HG03520 (cell line): ENCODE measurements around the gene SYNGR1.

Source experiments
- ATAC-seq: cut with Tn5 transposase; IDR thresholded peaks from one replicate; pipeline ENCODE4 v1.9.1; 2021; ENCODE audit warnings: mild to moderate bottlenecking, moderate library complexity; ENCODE audit not compliant: unreplicated experiment

The SYNGR1 gene

GRCh38 chr22:39349967-39350726 lies at the start of gene SYNGR1:
Gene SYNGR1 (plus strand): TSS chr22:39349991. CDS start chr22:39350011, 20 bp downstream.
- no peak for ATAC-seq

GRCh38 chr22:39300186-39300830 lies 49.5 kb upstream of the SYNGR1 start:
- no peak for ATAC-seq

GRCh38 chr22:39301108-39301507 lies 48.7 kb upstream of the SYNGR1 start:
- no peak for ATAC-seq

GRCh38 chr22:39301926-39302325 lies 47.9 kb upstream of the SYNGR1 start:
- ATAC-seq: no peak

- no peak for ATAC-seq
Observed at GRCh38 chr22:39302431-39302960, 47.3 kb upstream of the SYNGR1 start.

GRCh38 chr22:39303358-39303757 lies 46.4 kb upstream of the SYNGR1 start:
- ATAC-seq: no peak

GRCh38 chr22:39303892-39304671 lies 45.7 kb upstream of the SYNGR1 start:
- ATAC-seq: no peak

- ATAC-seq: no peak
Observed at GRCh38 chr22:39306456-39307361, 43.1 kb upstream of the SYNGR1 start.

- no peak for ATAC-seq
Observed at GRCh38 chr22:39308614-39309363, 41.0 kb upstream of the SYNGR1 start.

- ATAC-seq: no peak
Observed at GRCh38 chr22:39309364-39309861, 40.4 kb upstream of the SYNGR1 start.

GRCh38 chr22:39309881-39310714 lies 39.7 kb upstream of the SYNGR1 start:
- no peak for ATAC-seq

- no peak for ATAC-seq
Observed at GRCh38 chr22:39311592-39312400, 38.0 kb upstream of the SYNGR1 start.

GRCh38 chr22:39312410-39312809 lies 37.4 kb upstream of the SYNGR1 start:
- no peak for ATAC-seq

- no peak for ATAC-seq
Observed at GRCh38 chr22:39313258-39314001, 36.4 kb upstream of the SYNGR1 start.

GRCh38 chr22:39314251-39314971 lies 35.4 kb upstream of the SYNGR1 start:
- ATAC-seq: no peak

GRCh38 chr22:39315389-39315788 lies 34.4 kb upstream of the SYNGR1 start:
- ATAC-seq: no peak
